Neuronal stem cell (in vitro differentiated cells): Measurements from ENCODE around the gene LRRC73.

Experiments used
- DNase-seq: peaks from one replicate; pipeline ENCODE4 v3.0.0-alpha.2; 2013; ENCODE audit warnings: low spot score
- H2AFZ ChIP-seq: one replicate; pipeline ENCODE4 v1.6.1; 2013; ENCODE audit warnings: mild to moderate bottlenecking, low read length, inconsistent platforms
- H2AK5ac ChIP-seq: 2 replicates; pipeline ENCODE4 v1.6.1; 2013; ENCODE audit warnings: low read depth, mild to moderate bottlenecking, inconsistent platforms, low read length, moderate library complexity, mixed read lengths
- H2BK120ac ChIP-seq: 2 replicates; pipeline ENCODE4 v1.6.1; 2013; ENCODE audit warnings: low read depth, mild to moderate bottlenecking, inconsistent platforms, low read length, moderate library complexity, mixed read lengths
- H2BK12ac ChIP-seq: one replicate; pipeline ENCODE4 v1.6.1; 2013; ENCODE audit warnings: low read length, inconsistent platforms
- H2BK15ac ChIP-seq: 2 replicates; pipeline ENCODE4 v1.6.1; 2013; ENCODE audit warnings: mild to moderate bottlenecking, low read length, inconsistent platforms, mixed read lengths
- H2BK5ac ChIP-seq: one replicate; pipeline ENCODE4 v1.6.1; 2013; ENCODE audit warnings: inconsistent platforms, mild to moderate bottlenecking, low read length, moderate library complexity
- H3K14ac ChIP-seq: one replicate; pipeline ENCODE4 v1.6.1; 2013; ENCODE audit warnings: low read length, inconsistent platforms
- H3K18ac ChIP-seq: 2 replicates; pipeline ENCODE4 v1.6.1; 2013; ENCODE audit warnings: low read length, inconsistent platforms
- H3K23ac ChIP-seq: 2 replicates; pipeline ENCODE4 v1.6.1; 2013; ENCODE audit warnings: low read depth, mild to moderate bottlenecking, mixed read lengths, low read length, inconsistent platforms; ENCODE audit not compliant: poor library complexity
- H3K27ac ChIP-seq: replicated peaks from 3 replicates; pipeline ENCODE4 v1.5.1; 2013; ENCODE audit warnings: low read length, inconsistent platforms
- H3K27me3 ChIP-seq, 3 experiments: 2 replicates each; pipeline ENCODE4 v1.6.1; 2013; ENCODE audit warnings: low read length in 3 of 3, mild to moderate bottlenecking in 2 of 3, inconsistent platforms in 1 of 3, low read depth in 1 of 3, mixed read lengths in 1 of 3, moderate library complexity in 1 of 3; ENCODE audit not compliant: control insufficient read depth in 3 of 3, insufficient read depth in 3 of 3
- H3K36me3 ChIP-seq, 2 donors: replicated peaks in 1 of 2; 2 replicates each; pipeline ENCODE4 v1.6.1; 2013; ENCODE audit warnings: low read length in 2 of 2; ENCODE audit not compliant: control insufficient read depth in 2 of 2, insufficient read depth in 2 of 2
- H3K4ac ChIP-seq: 2 replicates; pipeline ENCODE4 v1.6.1; 2013; ENCODE audit warnings: inconsistent platforms, mild to moderate bottlenecking, low read length, moderate library complexity
- H3K4me1 ChIP-seq, 2 donors: 1 replicate in 1 of 2; 2 replicates in 1 of 2; pipeline ENCODE4 v1.6.1; 2013; ENCODE audit warnings: low read length in 2 of 2, low read depth in 1 of 2; ENCODE audit not compliant: control insufficient read depth in 2 of 2, insufficient read depth in 1 of 2
- H3K4me2 ChIP-seq: one replicate; pipeline ENCODE4 v1.6.1; 2013; ENCODE audit warnings: mild to moderate bottlenecking, low read length, inconsistent platforms; ENCODE audit not compliant: insufficient read depth, poor library complexity, severe bottlenecking
- H3K4me3 ChIP-seq, 2 donors: 2 replicates each; pipeline ENCODE4 v1.5.1; 2013; ENCODE audit warnings: low read length in 2 of 2, mild to moderate bottlenecking in 2 of 2, inconsistent platforms in 1 of 2, moderate library complexity in 1 of 2
- H3K79me1 ChIP-seq: one replicate; pipeline ENCODE4 v1.6.1; 2013; ENCODE audit warnings: low read depth, mild to moderate bottlenecking, inconsistent platforms, low read length, moderate library complexity
- H3K9ac ChIP-seq: one replicate; pipeline ENCODE4 v1.6.1; 2013; ENCODE audit warnings: mild to moderate bottlenecking, low read depth, low read length, inconsistent platforms; ENCODE audit not compliant: poor library complexity
- H3K9me3 ChIP-seq, 2 donors: replicated peaks in 1 of 2; 2 replicates each; pipeline versions ENCODE3 to v1.6.1; 2013; ENCODE audit warnings: low read length in 2 of 2, mild to moderate bottlenecking in 2 of 2, inconsistent platforms in 1 of 2, low read depth in 1 of 2, mixed read lengths in 1 of 2, moderate library complexity in 1 of 2; ENCODE audit not compliant: control insufficient read depth in 2 of 2, insufficient read depth in 1 of 2
- H4K8ac ChIP-seq: one replicate; pipeline ENCODE4 v1.6.1; 2013; ENCODE audit warnings: low read depth, mild to moderate bottlenecking, inconsistent platforms, low read length, moderate library complexity
- H4K91ac ChIP-seq: one replicate; pipeline ENCODE4 v1.6.1; 2013; ENCODE audit warnings: low read length, low read depth, mild to moderate bottlenecking, inconsistent platforms; ENCODE audit not compliant: poor library complexity
- WGBS, 2 donors: extraction: QIAGEN DNeasy Blood & Tissue Kit; methylation state at CpG; one replicate each; pipeline ENCODE4 v1.1.7; 2013; ENCODE audit warnings: missing lambda C conversion rate in 2 of 2, mixed read lengths in 1 of 2; ENCODE audit not compliant: insufficient read length in 2 of 2, insufficient replicate concordance in 1 of 2; ENCODE audit errors: extremely low coverage in 2 of 2; 5-methylcytosine and 5-hydroxymethylcytosine counted together

LRRC73 gene

DNA sequence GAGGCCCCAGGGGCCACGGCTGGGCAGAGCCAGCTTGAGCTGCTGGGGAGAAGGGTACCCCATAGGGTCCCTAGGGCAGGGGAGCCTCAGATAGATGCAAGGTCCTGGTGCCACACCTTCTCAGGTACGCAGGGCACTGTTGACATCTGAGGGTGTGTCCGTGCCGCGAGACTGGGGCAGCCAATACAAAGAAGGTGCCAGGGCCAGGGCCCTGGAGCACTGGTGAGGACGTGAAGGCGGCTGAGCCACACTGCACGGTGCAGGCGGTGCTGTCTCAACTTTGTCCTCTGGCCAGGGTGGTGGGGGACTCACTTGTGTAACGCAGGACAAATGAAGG is 649 bp upstream of the LRRC73 start:
- no peak overlapping the region for H4K91ac ChIP-seq
- H3K14ac ChIP-seq, result peak overlapping the region; percentile 83
- peaks cover 7 to 17% (median 9%) of the 10 kb centered on the region in 3 experiments for H3K27me3 ChIP-seq
- peak overlapping the region in 1 of 2 donors; percentile 81 for H3K4me3 ChIP-seq
- H2BK120ac ChIP-seq, result no peak overlapping the region
- H2BK15ac ChIP-seq, result no peak overlapping the region
- no peaks in the 10 kb centered on the region for H3K9me3 ChIP-seq
- H3K4me2 ChIP-seq, result no peak overlapping the region
- H3K36me3 ChIP-seq, result peaks cover 38 to 58% of the 10 kb centered on the region in 2 donors
- no peak overlapping the region for H3K27ac ChIP-seq
- no peak overlapping the region for H3K4ac ChIP-seq
- no peak for DNase-seq
- H3K9ac ChIP-seq, result peak overlapping the region; percentile 99
- peaks cover 5% of the 10 kb centered on the region for H3K79me1 ChIP-seq
- no peak overlapping the region for H2BK12ac ChIP-seq
- no peak overlapping the region for H4K8ac ChIP-seq
- peaks cover 9 to 14% of the 10 kb centered on the region in 2 donors for H3K4me1 ChIP-seq
- H3K23ac ChIP-seq, result peak overlapping the region; percentile 90
- peak overlapping the region; percentile 89 for H3K18ac ChIP-seq
- no peak overlapping the region for H2AFZ ChIP-seq
- WGBS, 2 donors, result no CpG with 5 or more reads among the region's 10 CpGs
- no peak overlapping the region for H2BK5ac ChIP-seq
- peak overlapping the region; percentile 32 for H2AK5ac ChIP-seq

DNA sequence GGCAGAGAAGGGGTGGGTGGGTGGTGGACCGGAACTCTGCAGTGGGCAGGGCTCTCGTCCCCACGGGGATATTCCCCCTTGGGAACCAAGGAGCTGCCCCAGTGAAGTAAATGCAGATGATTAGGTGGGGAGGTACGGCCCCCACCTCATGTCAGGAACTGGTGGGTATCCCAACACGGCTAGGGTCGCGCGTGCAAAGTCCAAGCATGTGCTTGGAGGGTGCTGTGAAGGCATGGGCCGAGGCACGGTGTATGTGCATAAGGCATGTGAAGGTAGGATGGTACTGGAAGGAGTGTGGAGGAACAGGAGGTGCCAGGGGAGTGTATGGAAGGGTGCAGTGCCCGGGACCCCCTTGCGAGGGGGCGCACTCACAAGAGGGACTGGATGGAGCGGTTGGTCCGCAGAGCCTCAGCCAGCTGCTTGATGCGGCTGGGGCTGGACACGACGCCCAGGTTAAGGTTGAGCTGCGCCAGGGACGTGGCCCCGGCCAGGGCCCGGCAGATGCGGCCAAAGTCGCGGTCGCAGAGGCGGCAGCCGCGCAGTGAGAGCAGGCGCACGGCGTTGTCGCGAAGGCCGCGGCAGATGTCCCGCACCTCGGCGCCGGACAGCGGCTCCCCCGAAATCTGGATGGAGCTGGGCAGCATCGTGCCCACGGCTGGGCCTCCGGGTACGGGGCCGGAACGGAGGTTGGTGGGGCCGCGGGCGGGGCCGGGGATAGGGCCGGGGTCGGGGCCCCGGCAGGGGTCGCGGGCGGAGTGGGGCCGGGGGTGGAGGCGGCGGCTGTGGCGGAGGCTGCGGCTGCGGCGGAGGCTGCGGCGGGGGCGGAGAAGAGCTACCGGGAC is 783 bp downstream of the LRRC73 start:
- DNase-seq, result no peak
- Histone ChIP-seq H3K27ac (no peak overlapping the region), H3K4me3 (peak overlapping the region; percentile 48 to 81)

DNA sequence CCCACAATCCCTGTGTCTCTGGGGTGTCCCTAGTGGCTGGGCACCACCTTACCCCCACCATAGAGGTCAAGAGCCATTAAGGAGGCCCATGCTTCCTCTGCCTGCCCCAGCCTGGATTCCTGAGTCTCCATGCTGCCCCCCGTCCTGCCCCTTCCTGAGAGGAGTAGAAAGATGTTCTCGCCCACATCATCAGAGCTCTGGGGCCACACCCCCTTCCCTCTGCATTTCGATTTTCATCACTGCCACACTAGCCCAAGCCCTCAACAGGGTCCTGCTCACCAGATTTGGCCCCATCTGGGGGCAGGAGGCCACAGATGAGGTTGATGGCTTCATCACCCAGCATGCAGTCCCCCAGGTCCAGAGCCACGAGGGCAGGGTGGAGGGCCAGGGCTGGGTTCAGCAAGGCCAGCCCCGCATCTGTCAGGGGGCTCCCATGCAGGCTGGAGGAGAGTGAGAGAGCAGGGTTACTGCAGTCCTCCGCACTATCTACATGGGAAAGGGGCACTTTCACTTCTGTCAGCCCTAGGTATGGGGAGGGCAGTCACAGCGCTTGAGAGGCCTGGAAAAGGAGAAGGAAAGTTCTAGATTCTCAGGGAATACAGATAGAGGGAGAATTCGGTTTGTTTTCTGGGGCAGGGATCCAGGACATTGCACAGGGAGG is 1.5 kb downstream of the LRRC73 start:
- H3K27ac ChIP-seq, result no peak overlapping the region
- no peak overlapping the region for H3K4me2 ChIP-seq
- no peak overlapping the region for H3K4ac ChIP-seq
- no peak overlapping the region for H4K8ac ChIP-seq
- H2BK5ac ChIP-seq, result peak overlapping the region; percentile 20
- no peak overlapping the region for H2BK120ac ChIP-seq
- H3K9me3 ChIP-seq, result peaks cover 0 to 1% of the 10 kb centered on the region in 2 donors
- no peak overlapping the region for H3K14ac ChIP-seq
- H3K4me3 ChIP-seq, result no peak overlapping the region
- peaks cover 7 to 17% (median 9%) of the 10 kb centered on the region in 3 experiments for H3K27me3 ChIP-seq
- H3K23ac ChIP-seq, result peak overlapping the region; percentile 86
- DNase-seq, result no peak
- no peak overlapping the region for H3K9ac ChIP-seq
- WGBS, 2 donors, result no CpG with 5 or more reads among the region's 8 CpGs
- H3K18ac ChIP-seq, result no peak overlapping the region
- no peak overlapping the region for H2BK15ac ChIP-seq
- H3K36me3 ChIP-seq, result peaks cover 36 to 57% of the 10 kb centered on the region in 2 donors
- H4K91ac ChIP-seq, result no peak overlapping the region
- H2BK12ac ChIP-seq, result no peak overlapping the region
- peaks cover 8 to 12% of the 10 kb centered on the region in 2 donors for H3K4me1 ChIP-seq
- H3K79me1 ChIP-seq, result no peaks in the 10 kb centered on the region
- peak overlapping the region; percentile 47 for H2AK5ac ChIP-seq
- no peak overlapping the region for H2AFZ ChIP-seq

More for the DNA sequence above, 783 bp downstream of the LRRC73 start:
- Histone ChIP-seq H3K4me1 (peaks cover 8 to 12% of the 10 kb centered on the region in 2 donors), H2BK120ac (no peak overlapping the region), H2BK15ac (no peak overlapping the region), H2BK12ac (peak overlapping the region; percentile 46), H3K9ac (peak overlapping the region; percentile 92), H3K36me3 (peaks cover 37 to 58% of the 10 kb centered on the region in 2 donors), H2BK5ac (peak overlapping the region; percentile 20), H3K4me2 (peak overlapping the region; percentile 98), H2AFZ (peak overlapping the region; percentile 96), H2AK5ac (peak overlapping the region; percentile 47), H3K18ac (peak overlapping the region; percentile 78), H3K23ac (peak overlapping the region; percentile 90), H4K91ac (no peak overlapping the region), H4K8ac (no peak overlapping the region), H3K4ac (no peak overlapping the region), H3K79me1 (no peaks in the 10 kb centered on the region), H3K14ac (peak overlapping the region; percentile 25), H3K27me3 (peaks cover 7 to 17% (median 9%) of the 10 kb centered on the region in 3 experiments), H3K9me3 (no peaks in the 10 kb centered on the region)
- WGBS, 2 donors, result no CpG with 5 or more reads among the region's 69 CpGs
